ENCODE results near the gene CLDN11.

- TF ChIP-seq YY1 (IDR thresholded peaks at IDR 0.05; ENCODE audit: insufficient read depth, insufficient read length) (no peak), ZNF274 (IDR thresholded peaks at IDR 0.05; ENCODE audit: low read depth, low read length) (no peak), SUZ12 (IDR thresholded peaks at IDR 0.05; ENCODE audit: extremely low read depth, insufficient read depth, insufficient read length) (no peak)
These were observed 6.2 kb downstream of the CLDN11 start for GRCh38 chr3:170424879-170425278.
